Activated CD4-positive, CD25-positive, alpha-beta regulatory T cell treated with anti-CD3 and anti-CD28 coated beads, Interleukin-2, amount 50 U/mL, for 16 hours (primary cell): ENCODE results near the gene WDFY4.

ENCODE experiments used
- DNase-seq: peaks from one replicate; pipeline ENCODE4 v3.0.0-alpha.2; 2020; ENCODE audit warnings: low read depth, low spot score

The WDFY4 gene

GRCh38 chr10:48982584-48982983 is 297.9 kb downstream of the WDFY4 start:
- DNase-seq: no peak

- no peak for DNase-seq
Measured at GRCh38 chr10:48983648-48984351, 299.1 kb downstream of the WDFY4 start.

DNA sequence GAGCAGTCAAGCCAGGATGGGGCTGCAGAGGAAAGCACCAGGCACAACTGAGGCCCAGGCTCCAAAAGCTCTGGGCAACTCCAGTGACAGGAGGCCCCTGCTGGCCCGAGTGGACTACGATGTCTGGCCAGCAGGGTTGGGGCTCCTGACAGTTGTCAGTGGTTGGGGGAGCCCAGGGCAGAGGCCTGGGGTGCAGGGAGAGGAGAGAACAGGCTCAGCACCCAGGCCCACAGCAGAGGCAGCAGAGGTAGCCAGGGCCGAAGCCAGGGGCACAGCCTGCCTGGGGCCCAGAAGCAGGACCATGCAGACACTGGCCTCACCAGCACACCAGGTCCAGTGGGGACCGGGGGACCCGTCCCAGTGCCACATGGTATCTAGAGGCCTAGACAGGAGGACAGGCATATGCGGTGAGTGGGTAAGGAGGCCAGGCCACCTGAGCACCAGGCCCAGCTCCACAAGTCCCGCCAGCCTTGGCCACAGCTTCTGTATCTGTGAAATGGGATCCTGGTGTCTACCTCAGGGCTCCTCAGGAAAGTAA is 301.0 kb downstream of the WDFY4 start:
- no peak for DNase-seq

- DNase-seq: no peak
Measured at GRCh38 chr10:48990226-48990625, 305.6 kb downstream of the WDFY4 start.

GRCh38 chr10:48993627-48994026 is 309.0 kb downstream of the WDFY4 start:
- DNase-seq: no peak

DNA sequence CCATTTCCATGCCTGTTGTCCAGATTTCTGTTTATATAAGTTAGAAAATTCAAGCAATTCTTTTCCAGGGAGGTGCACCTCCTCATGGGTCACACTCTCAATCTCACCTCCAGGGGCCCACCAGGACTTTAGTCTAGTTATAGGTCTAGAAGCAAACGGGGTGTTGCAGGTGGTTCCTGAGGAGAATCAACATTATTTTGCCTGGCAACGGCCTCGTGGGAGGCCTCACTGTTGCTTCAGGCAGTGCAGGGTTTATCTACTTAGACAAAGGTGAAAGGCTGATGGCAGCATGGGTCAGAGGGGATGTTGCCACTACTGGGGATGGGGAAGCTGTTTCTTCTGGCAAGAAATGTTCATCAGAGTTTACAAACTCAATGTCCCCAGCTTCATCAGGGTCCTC is 311.7 kb downstream of the WDFY4 start:
- DNase-seq: no peak

GRCh38 chr10:48999346-48999745 is 314.7 kb downstream of the WDFY4 start:
- no peak for DNase-seq

- DNase-seq: no peak
Measured at GRCh38 chr10:49000437-49001398, 316.0 kb downstream of the WDFY4 start.

- no peak for DNase-seq
Measured at GRCh38 chr10:49001402-49001801, 316.7 kb downstream of the WDFY4 start.

- DNase-seq: no peak
Measured at GRCh38 chr10:49001870-49002672, 317.4 kb downstream of the WDFY4 start.

- DNase-seq: no peak
Measured at GRCh38 chr10:49005270-49005669, 320.6 kb downstream of the WDFY4 start.

DNA sequence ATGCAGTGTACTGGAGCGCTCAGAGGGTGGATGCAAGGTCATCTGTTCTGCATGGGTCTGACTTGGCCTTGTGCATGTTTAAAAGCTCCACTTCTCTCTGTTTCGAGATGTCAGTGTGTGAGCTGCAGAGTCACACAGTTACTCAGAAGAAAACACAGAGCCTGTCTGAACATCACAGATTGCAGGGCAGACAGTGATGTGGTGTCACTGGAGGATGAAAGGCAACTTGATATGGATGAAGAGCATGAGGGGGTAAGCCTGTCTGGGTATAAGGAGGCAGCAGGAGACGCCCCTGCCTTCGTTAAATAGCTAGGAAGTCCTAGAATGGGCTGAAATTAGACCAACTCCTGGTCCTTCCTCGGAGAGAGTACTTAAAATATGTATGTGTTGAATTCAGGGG is 322.5 kb downstream of the WDFY4 start:
- DNase-seq: no peak

- no peak for DNase-seq
Measured at GRCh38 chr10:49008091-49008490, 323.4 kb downstream of the WDFY4 start.

DNA sequence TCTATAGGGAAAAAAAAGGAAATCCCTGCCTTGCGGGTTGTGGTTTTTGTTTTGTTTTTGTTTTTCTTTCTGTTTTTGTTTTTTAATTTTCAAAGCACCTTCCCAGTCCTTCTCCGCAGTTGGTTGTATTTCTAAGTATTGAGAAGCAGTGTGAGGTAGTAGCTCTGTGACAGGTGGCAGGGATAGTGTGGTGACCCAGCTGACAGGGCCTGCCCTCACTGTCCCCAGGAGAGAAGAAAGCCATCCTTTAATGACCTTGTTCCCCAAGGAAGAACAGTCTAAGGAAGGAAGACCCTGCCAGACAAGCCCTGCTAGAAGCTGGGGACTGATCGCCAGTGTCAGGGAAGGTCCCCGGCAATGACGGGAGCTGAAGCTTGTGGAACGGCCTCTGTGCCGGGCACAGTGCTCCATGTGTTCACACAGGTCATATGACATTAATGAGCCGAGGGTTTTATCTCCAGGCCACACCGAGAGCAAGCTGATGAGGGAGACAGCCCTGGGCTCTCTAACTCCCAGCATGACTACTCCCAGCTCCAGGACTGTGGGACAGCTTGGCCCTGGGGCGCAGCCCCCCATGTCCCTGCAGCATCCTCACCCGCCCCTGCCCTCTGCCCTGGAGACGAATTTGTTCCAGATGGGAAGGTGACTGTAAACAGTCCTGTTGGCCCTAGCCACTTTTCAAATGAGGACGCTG is 324.0 kb downstream of the WDFY4 start:
- DNase-seq: no peak

GRCh38 chr10:49009199-49009979 is 324.7 kb downstream of the WDFY4 start:
- no peak for DNase-seq

DNA sequence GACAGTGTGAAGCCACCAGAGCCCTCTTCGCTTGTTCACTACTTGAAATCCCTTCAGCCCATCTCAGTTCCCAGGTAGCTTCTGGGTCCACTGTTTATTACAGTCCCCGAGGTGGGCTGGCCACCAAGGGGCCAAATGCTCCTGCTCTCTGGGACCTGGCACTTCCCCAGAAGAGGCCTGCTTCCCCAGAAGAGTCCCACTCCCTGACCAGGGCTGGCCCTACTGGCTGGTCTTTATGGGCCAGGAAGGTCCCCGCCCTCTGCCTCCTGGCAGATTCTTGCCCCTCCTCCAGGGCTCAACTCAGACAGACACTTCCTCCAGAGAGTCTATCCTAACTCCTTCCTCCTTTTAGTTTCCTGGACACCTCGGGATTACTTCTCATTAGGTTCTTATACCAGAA is 325.6 kb downstream of the WDFY4 start:
- DNase-seq: no peak

- no peak for DNase-seq
Measured at GRCh38 chr10:49010865-49011264, 326.2 kb downstream of the WDFY4 start.

DNA sequence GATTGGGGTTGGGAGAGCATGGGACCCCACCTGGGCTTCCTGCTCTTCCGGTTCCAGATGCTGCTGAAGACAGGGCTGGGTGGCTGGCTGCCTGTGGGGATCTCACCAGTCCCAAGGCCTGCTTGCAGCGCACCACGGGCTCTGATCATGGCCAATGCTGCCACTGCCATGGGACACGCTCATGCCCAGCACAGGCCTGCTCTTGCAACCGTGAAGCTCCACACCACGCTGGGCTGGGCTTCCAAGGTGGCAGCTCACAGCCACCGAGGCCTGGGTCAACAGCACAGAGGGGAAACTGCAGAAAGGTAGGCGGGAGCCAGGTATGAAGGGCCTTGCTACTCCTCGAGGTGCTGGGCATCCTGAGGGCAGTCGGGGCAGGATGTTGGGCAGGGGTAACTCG is 327.1 kb downstream of the WDFY4 start:
- DNase-seq: no peak

GRCh38 chr10:49012603-49013002 is 327.9 kb downstream of the WDFY4 start:
- DNase-seq: no peak

DNA sequence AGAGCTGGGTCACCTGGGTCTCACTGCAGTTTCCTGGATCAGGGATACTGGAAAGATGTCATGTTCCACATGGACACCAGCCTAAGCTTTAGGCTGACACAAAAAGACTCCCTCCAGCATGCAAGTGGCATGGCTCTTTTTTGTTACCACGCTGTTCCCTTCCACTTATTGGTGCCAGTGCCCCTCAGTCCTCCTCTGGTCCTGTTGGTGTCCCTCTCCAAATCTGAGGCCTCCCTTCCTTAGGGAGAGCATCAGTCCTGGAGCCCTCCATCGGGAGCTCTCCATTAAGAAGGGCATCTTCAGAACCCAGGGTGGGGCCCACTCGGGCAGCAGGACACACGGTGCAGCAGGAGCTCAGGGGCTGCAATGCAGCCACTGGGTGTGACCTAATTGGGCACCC is 331.0 kb downstream of the WDFY4 start:
- no peak for DNase-seq
